Endometrial microvascular endothelial cells (primary cell): ENCODE results near the gene CCDC167. TPM values are rescaled to one million over a fixed set of nuclear protein-coding genes. Genes with fewer than 3 reads are reported as not detected.

Source experiments
- in situ Hi-C: cut with HindIII; loops from 2 replicates; pipeline ENCODE4 v1.10.0; 2017; ENCODE audit warnings: low sequenced_read_pairs, low pct_unique_long_range_greater_than_20kb; ENCODE audit errors: inconsistent ontology term
- total RNA-seq: library from RNA; depleted of rRNA; stranded (reverse); fragments of >200 nt; gene quantifications from one replicate; pipeline ENCODE4 v1.2.3, GENCODE V29; 2015; ENCODE audit errors: inconsistent ontology term

CCDC167 gene
- total RNA-seq, 1 donor from 2014 or later = 55.6 TPM

GRCh38 chr6:37492991-37493660 is 6.6 kb downstream of the CCDC167 start:
- in situ Hi-C loops = no loop called here

- in situ Hi-C loops = no loop called here
These were observed 7.3 kb downstream of the CCDC167 start for GRCh38 chr6:37492236-37492972.

- in situ Hi-C loops = no loop called here
These were observed 7.9 kb downstream of the CCDC167 start for GRCh38 chr6:37491830-37492208.

- in situ Hi-C loops = no loop called here
These were observed 8.4 kb downstream of the CCDC167 start for GRCh38 chr6:37491171-37491829.

- in situ Hi-C loops = no loop called here
These were observed 9.0 kb downstream of the CCDC167 start for GRCh38 chr6:37490536-37491170.

- in situ Hi-C loops = no loop called here
These were observed 9.9 kb downstream of the CCDC167 start for GRCh38 chr6:37489697-37490336.

GRCh38 chr6:37488476-37488875 is 11.2 kb downstream of the CCDC167 start:
- in situ Hi-C loops = no loop called here

- in situ Hi-C loops = no loop called here
These were observed 11.9 kb downstream of the CCDC167 start for GRCh38 chr6:37487591-37488380.

GRCh38 chr6:37486121-37486839 is 13.4 kb downstream of the CCDC167 start:
- in situ Hi-C loops = no loop called here

GRCh38 chr6:37485291-37485702 is 14.4 kb downstream of the CCDC167 start:
- in situ Hi-C loops = no loop called here

- in situ Hi-C loops = no loop called here
These were observed 14.9 kb downstream of the CCDC167 start for GRCh38 chr6:37484786-37485170.

GRCh38 chr6:37483917-37484785 is 15.5 kb downstream of the CCDC167 start:
- in situ Hi-C loops = no loop called here

GRCh38 chr6:37483252-37483901 is 16.3 kb downstream of the CCDC167 start:
- in situ Hi-C loops = no loop called here

- in situ Hi-C loops = no loop called here
These were observed 17.0 kb downstream of the CCDC167 start for GRCh38 chr6:37482606-37483251.

- in situ Hi-C loops = no loop called here
These were observed 17.7 kb downstream of the CCDC167 start for GRCh38 chr6:37481711-37482605.
